Sigmoid colon (tissue), 4 donors: ENCODE data around the gene ILKAP.

Experiments used
- EP300 ChIP-seq, 4 donors: sonication (generic); formaldehyde crosslinking; IDR thresholded peaks; one replicate each; pipeline ENCODE4 v1.6.1; 2017; ENCODE audit warnings: antibody characterized with exemption in 4 of 4
- TF ChIP-seq, protein P1 (sequence below), 4 experiments: fragments of 450-650 bp in 3 of 4; fragments of 200-600 bp in 1 of 4; IDR thresholded peaks; one replicate each; pipeline ENCODE4 v1.5.1; 2016 to 2019; ENCODE audit warnings: antibody characterized with exemption in 4 of 4, mild to moderate bottlenecking in 3 of 4, moderate library complexity in 2 of 4

DNA sequence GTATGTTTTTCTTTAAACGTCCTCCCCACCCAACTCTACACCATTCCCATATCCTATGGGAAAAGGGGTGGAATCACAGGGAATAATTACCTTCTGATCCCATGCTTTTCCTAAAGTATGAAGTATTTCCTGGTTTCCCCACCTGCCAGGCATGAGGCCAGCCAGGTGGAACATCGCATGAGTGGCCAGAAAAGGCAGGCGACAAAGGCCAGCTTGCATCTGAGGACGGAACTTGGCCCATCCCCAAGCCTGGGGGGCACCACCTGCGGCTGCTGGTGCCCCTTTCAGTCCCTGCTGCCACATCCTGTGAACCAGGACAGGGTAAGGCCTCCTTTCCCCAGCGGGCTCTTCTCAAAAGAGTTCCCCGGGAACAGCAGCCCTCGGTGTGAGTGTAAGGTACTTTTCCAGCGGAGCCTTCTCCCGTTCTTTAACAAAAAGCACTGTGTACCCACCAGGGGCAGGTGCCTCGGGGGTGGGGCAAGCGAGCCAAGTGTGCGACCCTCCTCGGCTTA lies 45.9 kb downstream of the ILKAP start:
- no peak for TF ChIP-seq EP300 (IDR thresholded peaks at IDR 0.05)
- TF ChIP-seq, protein P1, sequence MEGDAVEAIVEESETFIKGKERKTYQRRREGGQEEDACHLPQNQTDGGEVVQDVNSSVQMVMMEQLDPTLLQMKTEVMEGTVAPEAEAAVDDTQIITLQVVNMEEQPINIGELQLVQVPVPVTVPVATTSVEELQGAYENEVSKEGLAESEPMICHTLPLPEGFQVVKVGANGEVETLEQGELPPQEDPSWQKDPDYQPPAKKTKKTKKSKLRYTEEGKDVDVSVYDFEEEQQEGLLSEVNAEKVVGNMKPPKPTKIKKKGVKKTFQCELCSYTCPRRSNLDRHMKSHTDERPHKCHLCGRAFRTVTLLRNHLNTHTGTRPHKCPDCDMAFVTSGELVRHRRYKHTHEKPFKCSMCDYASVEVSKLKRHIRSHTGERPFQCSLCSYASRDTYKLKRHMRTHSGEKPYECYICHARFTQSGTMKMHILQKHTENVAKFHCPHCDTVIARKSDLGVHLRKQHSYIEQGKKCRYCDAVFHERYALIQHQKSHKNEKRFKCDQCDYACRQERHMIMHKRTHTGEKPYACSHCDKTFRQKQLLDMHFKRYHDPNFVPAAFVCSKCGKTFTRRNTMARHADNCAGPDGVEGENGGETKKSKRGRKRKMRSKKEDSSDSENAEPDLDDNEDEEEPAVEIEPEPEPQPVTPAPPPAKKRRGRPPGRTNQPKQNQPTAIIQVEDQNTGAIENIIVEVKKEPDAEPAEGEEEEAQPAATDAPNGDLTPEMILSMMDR (IDR thresholded peaks at IDR 0.05), result no peak
